CMK (cell line): ENCODE data around the gene DAZAP1.

Experiments
- DNase-seq: peaks from one replicate; pipeline ENCODE4 v3.0.0-alpha.2; 2010; ENCODE audit warnings: low read depth

The DAZAP1 gene

GRCh38 chr19:1407528-1408299 is at the start of gene DAZAP1:
TSS of gene DAZAP1 (plus strand) at chr19:1407586. CDS start at chr19:1407774, 188 bp downstream.
- no peak for DNase-seq

- DNase-seq, result no peak
Measured at GRCh38 chr19:1360126-1360817, 47.1 kb upstream of the DAZAP1 start.

- DNase-seq, result no peak
Measured at GRCh38 chr19:1360818-1361461, 46.4 kb upstream of the DAZAP1 start.

DNA sequence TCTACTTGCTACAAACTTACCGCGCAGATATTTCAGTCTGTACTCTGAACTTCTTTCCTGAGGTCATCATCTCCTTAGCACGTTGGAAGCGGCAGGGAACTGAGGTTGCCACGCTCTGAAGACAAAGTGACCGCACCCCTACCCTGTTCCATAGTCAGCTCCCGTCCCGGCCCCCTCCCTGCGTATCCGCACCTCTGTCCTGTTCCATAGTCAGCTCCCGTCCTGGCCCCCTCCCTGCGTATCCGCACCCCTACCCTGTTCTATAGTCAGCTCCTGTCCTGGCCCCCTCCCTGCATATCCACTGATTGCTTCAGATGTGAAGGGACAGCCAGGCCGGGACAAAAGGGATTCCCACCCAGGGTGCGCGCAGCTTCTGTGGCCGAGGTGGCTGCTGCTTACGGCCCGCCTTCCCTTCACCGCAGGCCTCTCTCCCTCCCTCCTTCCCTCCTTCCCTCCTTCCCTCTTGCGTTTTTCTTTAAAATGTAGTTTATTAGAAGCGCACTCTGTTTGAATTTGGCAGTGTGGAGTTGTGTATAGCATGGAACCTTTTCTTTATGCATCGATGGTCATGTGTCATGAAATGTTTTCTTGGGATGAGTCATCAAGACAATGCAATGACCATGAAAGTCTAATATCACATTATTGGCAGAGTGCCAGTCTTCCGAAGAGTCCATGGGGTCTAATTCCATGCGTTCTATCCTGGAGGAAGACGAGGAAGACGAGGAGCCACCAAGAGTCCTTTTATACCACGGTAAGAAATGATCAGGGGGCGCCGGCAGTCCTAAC is 45.6 kb upstream of the DAZAP1 start:
- DNase-seq, result no peak

GRCh38 chr19:1362387-1363257 is 44.8 kb upstream of the DAZAP1 start:
- DNase-seq, result no peak

- DNase-seq, result peak; percentile 38
Measured at GRCh38 chr19:1363599-1363998, 43.8 kb upstream of the DAZAP1 start.

GRCh38 chr19:1364070-1364704 is 43.2 kb upstream of the DAZAP1 start:
- DNase-seq, result no peak

DNA sequence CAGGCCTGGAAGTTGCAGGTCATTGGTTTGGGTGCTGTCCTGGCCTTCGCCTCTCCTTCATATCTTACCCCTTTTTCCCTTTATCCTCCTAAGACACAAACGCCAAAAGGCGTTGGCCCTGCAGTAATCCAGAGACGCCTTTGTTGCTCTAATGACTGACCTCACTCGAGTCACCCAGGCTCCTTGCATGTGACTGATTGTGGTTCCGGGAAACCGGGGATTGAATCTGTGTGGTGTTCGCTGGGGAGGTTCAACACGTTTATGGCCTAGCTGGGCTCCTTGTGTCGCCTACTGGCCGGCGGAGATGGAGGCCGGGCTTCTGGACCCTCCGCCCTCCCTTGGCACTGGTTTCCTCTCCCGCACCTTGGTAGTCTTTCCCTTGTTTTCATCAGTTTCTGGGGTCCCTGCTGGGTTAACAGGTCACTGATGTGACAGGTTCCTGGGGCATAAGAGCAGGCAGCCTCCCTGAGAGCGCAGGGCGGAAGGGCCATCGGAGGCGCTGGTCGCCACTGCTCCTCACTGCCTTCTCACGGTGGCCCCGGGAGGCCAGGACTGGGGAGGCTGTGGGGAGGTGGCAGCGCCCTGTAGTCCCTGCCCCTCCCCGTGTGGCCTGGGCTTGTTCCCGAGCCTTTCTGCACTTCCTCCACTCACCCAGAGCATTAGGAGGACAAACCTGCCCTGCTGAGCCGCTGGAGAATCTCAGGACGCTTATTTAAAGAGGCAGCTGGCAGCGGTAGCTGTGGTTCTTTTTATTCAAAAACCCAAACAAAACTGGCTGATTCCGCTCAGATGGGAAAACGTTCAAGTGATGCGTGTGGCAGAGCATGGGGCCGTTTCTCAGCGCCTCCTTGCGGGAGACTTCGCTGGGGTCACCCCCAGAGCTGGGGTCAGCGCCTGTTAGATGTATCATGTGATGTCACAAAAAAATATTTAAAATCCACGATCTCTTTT is 41.8 kb upstream of the DAZAP1 start:
- no peak for DNase-seq

GRCh38 chr19:1366296-1366695 is 41.1 kb upstream of the DAZAP1 start:
- no peak for DNase-seq

- DNase-seq, result no peak
Measured at GRCh38 chr19:1366899-1367870, 40.2 kb upstream of the DAZAP1 start.

DNA sequence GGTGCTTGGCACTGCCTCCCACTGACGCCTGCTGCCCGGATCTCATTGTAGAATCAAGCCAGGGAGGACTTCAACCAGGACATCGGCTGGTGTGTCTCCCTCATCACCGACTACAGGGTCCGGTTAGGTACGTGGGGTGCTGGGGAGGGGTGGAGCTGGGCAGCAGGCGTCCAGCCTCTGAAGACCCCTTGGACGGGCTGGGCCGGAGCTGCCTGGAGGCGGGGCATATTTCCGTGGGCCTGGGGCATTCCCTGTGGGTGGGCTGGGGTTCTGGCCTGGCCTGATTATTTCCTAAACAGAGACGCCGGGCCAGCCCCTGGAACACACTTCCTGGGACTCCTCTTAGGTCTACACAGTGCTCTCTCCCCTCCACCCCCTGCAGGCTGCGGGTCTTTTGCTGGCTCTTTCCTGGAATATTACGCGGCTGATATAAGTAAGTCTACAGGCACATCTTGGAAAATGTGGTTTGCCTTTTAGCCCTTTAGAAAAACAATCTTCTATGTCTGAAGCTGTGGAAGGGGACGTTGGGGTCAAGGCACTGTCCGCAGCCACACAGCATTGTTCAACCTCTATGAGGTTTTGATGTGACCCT is 38.1 kb upstream of the DAZAP1 start:
- DNase-seq, result no peak

GRCh38 chr19:1370579-1371361 is 36.6 kb upstream of the DAZAP1 start:
- no peak for DNase-seq

DNA sequence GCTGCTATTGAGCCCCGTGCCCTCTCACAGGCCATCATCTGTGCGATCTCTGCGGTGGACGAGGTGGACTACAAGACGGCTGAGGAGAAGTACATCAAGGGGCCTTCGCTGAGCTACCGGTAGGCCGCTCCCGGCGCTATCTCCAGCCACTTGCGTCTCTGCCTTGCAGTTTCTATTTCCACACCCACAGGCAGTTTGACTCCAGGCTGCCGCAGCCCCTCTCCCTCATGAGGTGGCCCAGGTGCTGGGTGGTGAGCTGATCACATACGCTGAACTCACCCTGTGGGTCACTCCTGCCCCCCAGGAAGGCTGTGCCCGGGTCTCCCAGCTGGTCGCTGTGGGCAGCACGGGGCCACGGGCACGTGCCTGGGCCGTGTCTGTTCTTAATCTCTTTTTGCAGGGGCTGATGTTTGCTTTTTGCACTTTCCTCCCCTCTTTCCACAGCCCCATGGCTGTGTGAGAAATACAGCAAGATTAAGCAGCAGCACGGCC is 34.3 kb upstream of the DAZAP1 start:
- DNase-seq, result no peak

GRCh38 chr19:1373534-1374249 is 33.7 kb upstream of the DAZAP1 start:
- no peak for DNase-seq

DNA sequence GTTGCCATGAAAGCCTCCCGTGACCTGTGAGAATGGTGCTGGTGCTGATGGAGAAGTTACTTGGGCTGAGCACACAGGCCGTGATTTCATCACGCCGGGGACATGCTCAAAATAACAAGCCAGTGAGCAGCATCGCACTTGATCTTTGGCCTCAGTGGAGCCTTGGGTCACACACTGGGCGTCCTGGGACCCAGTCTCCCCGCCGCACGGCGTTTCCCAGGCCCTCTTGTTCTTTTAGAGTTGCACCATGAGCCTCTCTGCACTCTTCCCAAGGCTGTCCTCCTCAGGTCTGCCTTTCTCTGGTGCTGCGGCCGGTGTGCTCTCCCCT is 33.2 kb upstream of the DAZAP1 start:
- DNase-seq, result no peak

DNA sequence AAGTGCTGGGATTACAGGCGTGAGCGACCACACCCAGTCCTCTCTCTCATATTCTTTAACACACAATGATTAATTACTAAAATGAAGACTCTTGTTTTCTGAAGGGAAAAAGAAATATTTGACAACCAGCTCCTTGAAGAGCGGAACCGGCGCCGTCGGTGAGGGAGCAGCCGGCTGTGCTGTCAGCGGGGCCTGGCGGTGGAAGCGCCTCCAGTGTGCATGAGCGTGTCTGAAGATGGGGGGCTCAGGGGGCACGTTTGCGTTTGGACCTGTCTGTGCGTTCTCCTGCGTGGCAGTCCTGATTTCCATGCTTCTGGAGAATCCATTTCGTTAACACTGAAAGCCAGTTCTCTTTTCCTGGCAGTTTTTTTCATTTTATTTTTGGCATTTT is 31.0 kb upstream of the DAZAP1 start:
- DNase-seq, result no peak
